GM12878 (cell line): ENCODE results near the gene MBNL1. TPM values are rescaled to one million over a fixed set of nuclear protein-coding genes. Genes with fewer than 3 reads are reported as not detected.

Experiments used
- ATAC-seq: fragments of 200-7000 bp; cut with Tn5 transposase; 3 replicates; pipeline ENCODE4 v1.9.1; 2020; ENCODE audit warnings: mild to moderate bottlenecking, moderate library complexity
- BruUV-seq: library from RNA; stranded (reverse); fragments of 400-500 nt; replicated peaks from 2 replicates; lab custom pipeline; 2021; lab: Mats Ljungman, UMichigan
- CTCF ChIA-PET: fragments of 300-600 bp; sonication (Branson Sonifier 250); formaldehyde crosslinking; extraction: SDS; loops from one replicate; lab custom pipeline; 2021; ENCODE audit warnings: inconsistent platforms; lab: Yijun Ruan, JAX
- POLR2A ChIA-PET: fragments of 350-600 bp; formaldehyde crosslinking; extraction: SDS; loops from one replicate; lab custom pipeline; 2021; ENCODE audit warnings: inconsistent platforms; lab: Charles Lee
- RAD21 ChIA-PET: fragments of 300-600 bp; sonication (Branson Sonifier 250); formaldehyde crosslinking; loops from one replicate; lab custom pipeline; 2023; ENCODE audit warnings: antibody characterized with exemption; ENCODE audit not compliant: unreplicated experiment; lab: Charles Lee
- SMC1A ChIA-PET: fragments of 300-600 bp; sonication (Branson Sonifier 250); formaldehyde crosslinking; loops from one replicate; lab custom pipeline; 2023; ENCODE audit not compliant: unreplicated experiment, uncharacterized antibody; lab: Charles Lee
- DNase-seq: peaks from one replicate; pipeline ENCODE4 v3.0.0-alpha.2; 2011; ENCODE audit warnings: low read depth, low spot score
- FAIRE-seq: peaks from 3 replicates; lab custom pipeline; 2011; peaks lifted over from hg19 to GRCh38; lab: Jason Lieb, UNC
- H2AFZ ChIP-seq: 2 replicates; pipeline ENCODE4 v1.6.0; 2011; ENCODE audit warnings: low read depth, low read length, control low read depth; ENCODE audit not compliant: control insufficient read depth
- H3K27ac ChIP-seq: 2 replicates; pipeline ENCODE4 v1.5.1; 2011; ENCODE audit warnings: control low read depth; ENCODE audit not compliant: control insufficient read depth, insufficient read depth
- H3K27me3 ChIP-seq, 2 experiments: replicated peaks in 1 of 2; 2 replicates each; pipeline versions ENCODE4 v1.6.0 to v1.6.1; 2011; ENCODE audit warnings: low read length in 1 of 2; ENCODE audit not compliant: control insufficient read depth in 2 of 2, insufficient read depth in 2 of 2
- H3K36me3 ChIP-seq, 2 experiments: 2 replicates each; pipeline ENCODE4 v1.5.1; 2011; ENCODE audit warnings: low read length in 1 of 2; ENCODE audit not compliant: control insufficient read depth in 2 of 2, insufficient read depth in 2 of 2
- H3K4me1 ChIP-seq: 2 replicates; pipeline ENCODE4 v1.6.1; 2011; ENCODE audit warnings: mild to moderate bottlenecking, low read length, moderate library complexity, mixed read lengths; ENCODE audit not compliant: control insufficient read depth, insufficient read depth
- H3K4me2 ChIP-seq: 2 replicates; pipeline ENCODE4 v1.6.0; 2011; ENCODE audit warnings: control low read depth; ENCODE audit not compliant: control insufficient read depth, insufficient read depth
- H3K4me3 ChIP-seq: fragments of 200-600 bp; sonication (generic); 2 replicates; pipeline ENCODE4 v1.5.1; 2016
- H3K79me2 ChIP-seq: 2 replicates; pipeline ENCODE4 v1.6.0; 2011; ENCODE audit warnings: low read length; ENCODE audit not compliant: control insufficient read depth, insufficient read depth
- H3K9ac ChIP-seq: 2 replicates; pipeline ENCODE4 v1.8.0; 2011; ENCODE audit warnings: low read length, control low read depth, mixed read lengths; ENCODE audit not compliant: control insufficient read depth, insufficient read depth
- H3K9me3 ChIP-seq: replicated peaks from 3 replicates; pipeline ENCODE4 v1.5.1; 2011; ENCODE audit warnings: mild to moderate bottlenecking, low read length; ENCODE audit not compliant: control insufficient read depth, insufficient read depth
- H4K20me1 ChIP-seq: 2 replicates; pipeline ENCODE4 v1.6.0; 2011; ENCODE audit not compliant: control insufficient read depth, insufficient read depth
- ATF2 ChIP-seq: IDR thresholded peaks from 2 replicates; pipeline ENCODE4 v1.6.1; 2012; ENCODE audit warnings: low read length, inconsistent platforms
- CBFB ChIP-seq: IDR thresholded peaks from 2 replicates; pipeline ENCODE4 v1.6.1; 2016; ENCODE audit warnings: antibody characterized with exemption, low read depth
- ELK1 ChIP-seq: IDR thresholded peaks from 2 replicates; pipeline ENCODE4 v1.6.1; 2012; ENCODE audit warnings: low read depth, low read length, improper control_type of control experiment
- EP300 ChIP-seq, 2 experiments: fragments of 150-350 bp in 1 of 2; IDR thresholded peaks; 2 replicates each; pipeline ENCODE4 v1.6.1; 2011 to 2012; ENCODE audit warnings: low read depth in 2 of 2, low read length in 2 of 2, borderline replicate concordance in 1 of 2, improper control_type of control experiment in 1 of 2, inconsistent platforms in 1 of 2; ENCODE audit not compliant: control insufficient read depth in 1 of 2
- NR2C1 ChIP-seq: fragments of 450-650 bp; IDR thresholded peaks from 2 replicates; pipeline ENCODE4 v1.6.1; 2017; ENCODE audit warnings: antibody characterized with exemption, mild to moderate bottlenecking, moderate library complexity
- NR2C2 ChIP-seq: IDR thresholded peaks from 2 replicates; pipeline ENCODE4 v1.6.1; 2011; ENCODE audit warnings: borderline replicate concordance, low read depth; ENCODE audit not compliant: control insufficient read depth, insufficient read length
- NR2F1 ChIP-seq: fragments of 450-650 bp; conservative IDR thresholded peaks from 2 replicates; pipeline ENCODE4 v1.6.1; 2017; ENCODE audit warnings: mild to moderate bottlenecking
- PAX8 ChIP-seq: fragments of 450-650 bp; IDR thresholded peaks from 2 replicates; pipeline ENCODE4 v1.6.1; 2017; ENCODE audit warnings: mild to moderate bottlenecking, moderate library complexity
- ZBTB40 ChIP-seq: fragments of 450-650 bp; IDR thresholded peaks from 2 replicates; pipeline ENCODE4 v1.6.1; 2016; ENCODE audit warnings: mild to moderate bottlenecking, moderate library complexity, borderline replicate concordance
- ZNF384 ChIP-seq: IDR thresholded peaks from 2 replicates; pipeline ENCODE4 v1.6.1; 2012; ENCODE audit warnings: low read depth, mild to moderate bottlenecking, low read length, improper control_type of control experiment, borderline replicate concordance
- ZNF592 ChIP-seq: fragments of 450-650 bp; IDR thresholded peaks from 2 replicates; pipeline ENCODE4 v1.6.1; 2017; ENCODE audit warnings: mild to moderate bottlenecking, moderate library complexity
- WGBS: methylation state at CpG from one replicate; pipeline ENCODE4 v1.1.6; 2016; ENCODE audit warnings: low lambda C conversion rate; ENCODE audit not compliant: insufficient replicate concordance, insufficient coverage; ENCODE audit errors: missing lambda C conversion rate; 5-methylcytosine and 5-hydroxymethylcytosine counted together
- in situ Hi-C: fragments of 300-500 bp; cut with MboI; formaldehyde crosslinking; loops from 9 replicates; pipeline ENCODE4 v1.14.3; 2018; ENCODE audit warnings: mixed read lengths
- intact Hi-C: fragments of 100-400 bp; cut with micrococcal nuclease; formaldehyde crosslinking; loops from one replicate; pipeline ENCODE4 v1.14.2; 2022; ENCODE audit not compliant: unreplicated experiment
- polyA plus RNA-seq, 11 experiments: library from polyadenylated mRNA; depleted of rRNA in 4 of 11; unstranded in 6 of 11; stranded (reverse) in 5 of 11; fragments of >200 nt; fragmentation: Nextera tagmentation in 4 of 11; fragmentation: Illumina TruSeq in 1 of 11; extraction: Ambion mirVana in 4 of 11; extraction: Trizol in 1 of 11; gene quantifications; 1 replicate in 1 of 11; 2 replicates in 10 of 11; pipeline versions ENCODE4 v1.2.1 to v1.2.3, GENCODE V29; 2011 to 2016; ENCODE audit warnings: inconsistent platforms in 2 of 11, missing spikeins in 2 of 11, low read depth in 1 of 11
- total RNA-seq, 4 experiments: library from RNA; depleted of rRNA in 3 of 4; stranded (reverse); fragments of >200 nt in 3 of 4; fragmentation: Illumina TruSeq in 1 of 4; extraction: Trizol in 1 of 4; gene quantifications; 2 replicates each; pipeline versions ENCODE4 v1.2.1 to v1.2.3, GENCODE V29; 2013 to 2021

Gene MBNL1
- total and polyA plus RNA-seq, 10 of the 15 experiments (the other 5 are each of a cell fraction or from before 2014, with no cell fraction given): 59.6 to 337 (median 143) TPM

GRCh38 chr3:152445212-152445611 lies 176.5 kb downstream of the MBNL1 start (continued):
- no peak for TF ChIP-seq ATF2
- no peak for TF ChIP-seq NR2F1

- H3K27ac ChIP-seq: no peak overlapping the region
- DNase-seq (no peak), FAIRE-seq (no peak), ATAC-seq (no peak)
- RAD21 ChIA-PET: interaction anchor here (0.7 to 8.4 kb wide), 7 partner anchors 202 to 1136 kb away, joined by 3 to 86 read pairs (median 6); no protein-coding TSS in a partner anchor
- H4K20me1 ChIP-seq: no peaks in the 10 kb centered on the region
- H3K36me3 ChIP-seq: peaks cover 7 to 12% of the 10 kb centered on the region in 2 experiments
- no peaks in the 10 kb centered on the region for H3K27me3 ChIP-seq
- no peaks in the 10 kb centered on the region for H3K9me3 ChIP-seq
- H3K4me2 ChIP-seq: no peak overlapping the region
- no peak overlapping the region for H3K4me3 ChIP-seq
- CTCF ChIA-PET: interaction anchor here (1.2 to 13.5 kb wide), 9 partner anchors 20 to 374 kb away, joined by 3 to 282 read pairs (median 20); no protein-coding TSS in a partner anchor
- POLR2A ChIA-PET: interaction anchor here (0.7 kb wide), 1 partner anchor 105 kb away, joined by 3 read pairs; no protein-coding TSS in a partner anchor
- intact Hi-C loops: no loop called here
- no peak overlapping the region for H3K9ac ChIP-seq
- H2AFZ ChIP-seq: no peak overlapping the region
- SMC1A ChIA-PET: interaction anchor here (0.8 to 7.9 kb wide), 12 partner anchors 16 to 385 kb away, joined by 3 to 211 read pairs (median 5); no protein-coding TSS in a partner anchor
- no TSS peak for BruUV-seq
- WGBS: 98% methylated on average over 7 of the region's 7 CpGs
- in situ Hi-C loops: no loop called here
- H3K79me2 ChIP-seq: peaks cover 32% of the 10 kb centered on the region
- H3K4me1 ChIP-seq: peaks cover 13% of the 10 kb centered on the region; the same call in 1 of the 2 replicates
- no peak for TF ChIP-seq CBFB
- TF ChIP-seq ELK1: no peak
- peak; percentile 43 for TF ChIP-seq NR2C2
- no peak for TF ChIP-seq ZNF384
- no peak for TF ChIP-seq ZNF592
- peak; percentile 75 for TF ChIP-seq NR2C1
- TF ChIP-seq ZBTB40: no peak
- TF ChIP-seq EP300 (IDR thresholded peaks at IDR 0.05; ENCODE audit: borderline replicate concordance in 1 of 2, control insufficient read depth in 1 of 2, low read depth in 2 of 2, low read length in 2 of 2): no peak
- TF ChIP-seq PAX8: no peak
These were observed 177.8 kb downstream of the MBNL1 start for GRCh38 chr3:152446495-152446894.
